Activated naive CD4-positive, alpha-beta T cell treated with anti-CD3 and anti-CD28 coated beads, Interleukin-2, amount 50 U/mL, for 24 hours (primary cell): ENCODE measurements around the gene TMEM184B.

Experiments used
- H3K27ac Mint-ChIP-seq: one replicate; pipeline ENCODE4 v1.8.0; 2021; ENCODE audit warnings: mild to moderate bottlenecking, mixed read lengths
- H3K27me3 Mint-ChIP-seq: one replicate; pipeline ENCODE4 v1.8.0; 2021; ENCODE audit warnings: mixed read lengths
- H3K36me3 Mint-ChIP-seq: one replicate; pipeline ENCODE4 v1.8.0; 2021; ENCODE audit warnings: mixed read lengths
- H3K4me1 Mint-ChIP-seq: one replicate; pipeline ENCODE4 v1.8.0; 2021; ENCODE audit warnings: mixed read lengths
- H3K4me3 Mint-ChIP-seq: one replicate; pipeline ENCODE4 v1.8.0; 2021; ENCODE audit warnings: mild to moderate bottlenecking, mixed read lengths
- H3K9me3 Mint-ChIP-seq: one replicate; pipeline ENCODE4 v1.8.0; 2021; ENCODE audit warnings: mixed read lengths

Gene TMEM184B

DNA sequence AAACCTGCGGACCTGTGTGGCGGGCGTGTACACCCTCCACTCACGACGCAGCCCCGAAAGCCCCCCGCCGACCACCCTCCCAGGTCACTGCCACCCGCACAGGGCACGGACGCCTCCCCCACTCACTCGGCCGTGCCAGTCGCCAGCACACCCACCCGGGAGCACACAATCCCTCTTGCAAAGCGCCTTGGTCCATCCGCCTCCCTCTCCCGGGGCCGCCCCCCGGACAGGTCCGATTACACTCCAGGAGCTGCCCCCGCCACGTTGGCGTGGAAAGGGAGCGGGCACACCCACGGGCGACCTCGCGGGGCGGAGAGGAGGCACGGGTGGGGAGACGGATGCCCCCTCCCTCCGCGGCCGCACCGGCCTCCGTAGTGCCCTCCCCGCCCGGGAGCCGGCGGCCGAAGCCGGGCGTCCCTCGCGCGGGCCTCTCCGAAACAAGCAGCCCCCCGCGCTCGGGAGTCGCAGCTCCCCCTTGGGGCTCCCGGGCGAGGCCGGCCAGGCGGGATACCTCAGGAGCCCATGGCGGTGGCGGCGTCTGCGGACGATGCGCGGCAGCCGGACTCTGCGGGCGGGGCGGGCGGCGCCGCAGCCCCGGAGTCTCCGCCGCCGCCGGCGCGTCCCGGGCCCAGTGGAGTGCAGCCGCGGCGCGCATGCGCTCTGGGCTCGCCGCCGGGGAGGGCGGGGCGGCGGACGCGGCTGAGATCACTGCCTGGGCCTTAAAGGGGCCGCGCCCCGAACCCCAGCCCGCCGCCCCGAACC, at the start of gene TMEM184B:
Gene TMEM184B (minus strand): TSS at position 638 of the 762 bp plus-strand sequence. CDS start 25,049 bp downstream, outside the sequence.
- peak within 1 kb of the TSS; percentile 95 for H3K4me3 Mint-ChIP-seq
- H3K9me3 Mint-ChIP-seq: no peaks in the 10 kb centered on the region
- no peaks in the 10 kb centered on the region for H3K27me3 Mint-ChIP-seq
- H3K36me3 Mint-ChIP-seq: no peaks in the 10 kb centered on the region
- H3K27ac Mint-ChIP-seq: peak within 1 kb of the TSS; percentile 95
- H3K4me1 Mint-ChIP-seq: peaks cover 43% of the 10 kb centered on the region

- Mint-ChIP-seq H3K27ac (no peak overlapping the region), H3K9me3 (no peaks in the 10 kb centered on the region), H3K4me1 (peaks cover 6% of the 10 kb centered on the region), H3K36me3 (no peaks in the 10 kb centered on the region), H3K27me3 (no peaks in the 10 kb centered on the region), H3K4me3 (no peak overlapping the region)
These were observed 48.0 kb upstream of the TMEM184B start for GRCh38 chr22:38320605-38321402.

DNA sequence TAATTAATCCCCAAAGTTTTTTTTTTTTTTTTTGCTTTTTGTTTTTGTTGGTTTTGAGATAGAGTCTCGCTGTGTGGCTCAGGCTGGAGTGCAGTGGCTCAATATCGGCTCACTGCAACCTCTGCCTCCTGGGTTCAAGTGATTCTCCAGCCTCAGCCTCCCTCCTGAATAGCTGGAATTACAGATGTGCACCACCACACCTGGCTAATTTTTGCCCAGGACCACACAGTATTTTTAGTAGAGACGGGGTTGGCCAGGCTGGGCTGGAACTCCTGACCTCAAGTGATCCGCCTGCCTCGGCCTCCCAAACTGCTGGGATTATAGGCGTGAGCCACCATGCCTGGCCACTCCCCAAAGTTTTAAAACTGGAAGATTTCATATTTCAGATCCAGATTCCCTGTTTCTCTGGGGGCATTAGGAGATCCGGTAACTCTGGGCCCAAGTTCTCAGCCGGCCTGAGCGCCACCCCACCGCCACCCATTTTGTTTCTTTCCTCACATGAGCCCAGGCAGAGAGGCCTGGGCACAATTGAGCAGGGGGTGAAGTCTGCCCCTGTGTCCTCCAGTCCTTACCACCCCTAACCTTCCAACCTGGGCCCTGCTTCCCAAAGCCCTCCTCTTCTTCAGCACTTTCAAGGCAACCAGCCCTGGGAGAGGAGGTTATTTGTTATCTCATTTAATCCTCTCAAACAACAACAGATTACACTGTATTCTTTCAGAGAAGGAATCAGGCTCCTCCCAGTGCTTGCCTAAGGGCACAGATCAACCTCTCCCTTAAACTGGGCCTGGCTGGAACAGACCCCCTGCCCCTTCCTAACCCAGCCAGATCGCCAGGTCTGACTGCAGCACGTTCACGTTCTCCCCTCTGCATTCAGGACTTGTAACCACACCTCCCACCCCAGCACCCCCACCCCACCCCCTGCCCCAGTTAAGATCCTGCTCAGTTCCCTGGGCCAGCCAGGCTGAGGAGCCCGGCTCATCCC, 46.3 kb upstream of the TMEM184B start:
- Mint-ChIP-seq H3K36me3 (no peaks in the 10 kb centered on the region), H3K4me1 (peaks cover 22% of the 10 kb centered on the region), H3K4me3 (peak overlapping the region; percentile 49), H3K9me3 (no peaks in the 10 kb centered on the region), H3K27me3 (no peaks in the 10 kb centered on the region), H3K27ac (no peak overlapping the region)

- no peaks in the 10 kb centered on the region for H3K36me3 Mint-ChIP-seq
- no peaks in the 10 kb centered on the region for H3K9me3 Mint-ChIP-seq
- peak overlapping the region; percentile 83 for H3K4me3 Mint-ChIP-seq
- H3K27me3 Mint-ChIP-seq: no peaks in the 10 kb centered on the region
- peaks cover 30% of the 10 kb centered on the region for H3K4me1 Mint-ChIP-seq
- H3K27ac Mint-ChIP-seq: peak overlapping the region; percentile 95
These were observed 45.3 kb upstream of the TMEM184B start for GRCh38 chr22:38317995-38318715.

DNA sequence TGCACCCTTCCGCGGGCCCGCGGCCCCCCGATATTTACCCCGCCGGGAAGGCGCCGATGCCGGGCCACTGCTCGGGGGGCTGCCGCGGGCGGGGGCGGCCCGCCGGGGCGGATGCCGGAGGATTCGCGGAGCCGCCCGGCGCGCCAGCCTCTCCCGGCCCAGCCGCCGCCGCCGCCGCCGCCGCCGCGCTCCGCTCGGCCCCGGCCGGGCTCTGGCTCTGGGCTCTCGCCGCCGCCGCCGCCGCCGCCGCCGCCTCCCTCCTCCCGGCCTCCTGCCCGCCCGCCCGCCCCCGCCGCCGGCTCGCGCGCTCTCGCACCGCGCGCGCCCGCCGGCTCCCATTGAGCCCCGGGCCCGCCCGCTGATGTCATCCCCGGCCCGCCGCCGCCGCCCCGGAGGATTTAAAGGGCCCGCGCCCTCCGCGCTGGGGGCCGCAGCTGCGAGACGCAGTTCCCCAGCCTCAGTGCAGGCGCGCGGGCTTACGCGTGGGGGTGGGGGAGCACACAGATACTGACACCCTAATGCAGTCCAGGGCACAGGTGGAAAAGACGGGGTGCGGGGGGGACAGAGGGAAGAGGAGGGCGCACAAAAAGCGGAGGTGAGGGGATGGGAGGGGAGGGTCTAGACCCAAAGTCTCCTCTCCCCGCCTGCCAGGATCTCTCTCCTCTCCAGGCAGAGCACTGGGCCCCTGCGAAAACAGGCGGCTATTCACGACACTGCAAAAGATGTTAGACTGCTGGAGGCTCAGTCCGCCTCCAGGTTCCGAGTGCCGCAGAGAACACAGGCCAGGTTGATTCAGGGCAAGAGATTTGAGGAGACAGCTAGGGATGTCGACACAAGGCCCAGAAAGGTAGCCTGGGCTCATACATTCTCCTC, 44.5 kb upstream of the TMEM184B start, which contains the start of gene CSNK1E:
Gene CSNK1E (minus strand): TSS at position 312 of the 873 bp plus-strand sequence. CDS start 3,276 bp downstream, outside the sequence.
- H3K27me3 Mint-ChIP-seq: no peaks in the 10 kb centered on the region
- peaks cover 35% of the 10 kb centered on the region for H3K4me1 Mint-ChIP-seq
- peak within 1 kb of the TSS; percentile 95 for H3K27ac Mint-ChIP-seq
- H3K9me3 Mint-ChIP-seq: no peaks in the 10 kb centered on the region
- H3K4me3 Mint-ChIP-seq: peak within 1 kb of the TSS; percentile 92
- no peaks in the 10 kb centered on the region for H3K36me3 Mint-ChIP-seq

DNA sequence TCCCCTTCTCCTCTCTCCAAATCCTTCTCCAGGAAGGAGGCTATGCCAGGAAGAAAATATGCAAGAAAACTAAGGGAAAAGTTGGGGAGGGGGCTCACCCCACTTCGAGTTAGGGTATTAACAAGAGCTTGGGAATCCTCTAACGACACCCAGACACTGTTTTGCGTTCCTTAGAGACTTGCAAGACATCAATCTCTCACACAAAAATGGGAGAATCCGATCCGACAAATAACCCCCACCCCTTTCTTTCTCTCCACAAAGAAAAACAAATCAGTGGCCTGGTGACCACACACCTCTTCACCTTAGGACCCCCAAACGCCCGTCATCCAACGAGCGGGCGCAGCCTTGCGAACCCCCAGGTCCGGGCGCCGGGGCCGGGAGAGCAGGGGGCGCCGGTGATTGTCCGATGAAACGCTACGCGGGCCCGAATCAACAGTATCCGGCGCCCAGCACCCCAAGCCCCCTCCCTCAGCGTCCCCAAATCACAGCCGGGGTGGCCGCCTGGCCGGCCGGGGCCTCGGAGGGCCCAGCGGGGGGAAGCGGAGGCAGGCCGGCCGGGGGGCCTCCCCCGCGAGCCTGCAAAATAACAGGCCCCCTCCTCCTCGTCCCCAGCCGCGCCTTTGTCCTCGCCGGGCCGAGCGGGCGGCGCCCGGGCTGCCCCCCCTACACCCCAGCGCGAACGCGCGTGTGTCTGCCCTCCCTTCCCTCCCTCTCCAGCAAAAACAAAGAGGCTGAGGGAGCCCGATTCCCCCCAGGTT, 43.7 kb upstream of the TMEM184B start:
- Mint-ChIP-seq H3K4me3 (peak overlapping the region; percentile 92), H3K9me3 (no peaks in the 10 kb centered on the region), H3K36me3 (no peaks in the 10 kb centered on the region), H3K4me1 (peaks cover 41% of the 10 kb centered on the region), H3K27me3 (no peaks in the 10 kb centered on the region), H3K27ac (peak overlapping the region; percentile 86)

DNA sequence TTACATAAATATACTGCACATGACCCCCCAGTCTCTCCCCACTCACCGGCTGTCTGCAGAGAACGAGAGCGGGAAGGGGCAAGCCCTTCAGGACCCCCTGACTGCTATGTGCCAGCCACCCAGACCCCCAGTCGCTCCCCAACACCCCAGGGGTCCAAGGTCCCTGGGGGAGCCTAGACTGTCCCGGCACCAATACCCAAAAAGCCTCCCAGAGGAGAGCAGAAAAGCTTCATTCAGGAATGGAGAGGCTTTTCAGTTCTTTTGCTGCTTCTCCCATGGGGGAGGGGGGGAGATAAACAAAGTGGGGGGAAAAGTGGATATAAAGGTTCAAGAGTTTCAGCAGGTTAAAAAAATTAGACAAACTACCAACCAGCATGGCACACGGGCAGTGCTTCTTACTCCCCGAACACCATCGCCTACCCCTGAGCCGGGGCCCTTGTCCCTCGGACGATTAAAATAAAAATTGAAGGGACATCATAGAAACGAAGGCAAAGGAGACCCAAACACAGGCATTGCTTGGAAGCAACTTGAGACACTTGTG, 43.1 kb upstream of the TMEM184B start:
- H3K36me3 Mint-ChIP-seq: no peaks in the 10 kb centered on the region
- no peaks in the 10 kb centered on the region for H3K9me3 Mint-ChIP-seq
- H3K27ac Mint-ChIP-seq: peak overlapping the region; percentile 86
- no peaks in the 10 kb centered on the region for H3K27me3 Mint-ChIP-seq
- H3K4me1 Mint-ChIP-seq: peaks cover 47% of the 10 kb centered on the region
- peak overlapping the region; percentile 92 for H3K4me3 Mint-ChIP-seq

DNA sequence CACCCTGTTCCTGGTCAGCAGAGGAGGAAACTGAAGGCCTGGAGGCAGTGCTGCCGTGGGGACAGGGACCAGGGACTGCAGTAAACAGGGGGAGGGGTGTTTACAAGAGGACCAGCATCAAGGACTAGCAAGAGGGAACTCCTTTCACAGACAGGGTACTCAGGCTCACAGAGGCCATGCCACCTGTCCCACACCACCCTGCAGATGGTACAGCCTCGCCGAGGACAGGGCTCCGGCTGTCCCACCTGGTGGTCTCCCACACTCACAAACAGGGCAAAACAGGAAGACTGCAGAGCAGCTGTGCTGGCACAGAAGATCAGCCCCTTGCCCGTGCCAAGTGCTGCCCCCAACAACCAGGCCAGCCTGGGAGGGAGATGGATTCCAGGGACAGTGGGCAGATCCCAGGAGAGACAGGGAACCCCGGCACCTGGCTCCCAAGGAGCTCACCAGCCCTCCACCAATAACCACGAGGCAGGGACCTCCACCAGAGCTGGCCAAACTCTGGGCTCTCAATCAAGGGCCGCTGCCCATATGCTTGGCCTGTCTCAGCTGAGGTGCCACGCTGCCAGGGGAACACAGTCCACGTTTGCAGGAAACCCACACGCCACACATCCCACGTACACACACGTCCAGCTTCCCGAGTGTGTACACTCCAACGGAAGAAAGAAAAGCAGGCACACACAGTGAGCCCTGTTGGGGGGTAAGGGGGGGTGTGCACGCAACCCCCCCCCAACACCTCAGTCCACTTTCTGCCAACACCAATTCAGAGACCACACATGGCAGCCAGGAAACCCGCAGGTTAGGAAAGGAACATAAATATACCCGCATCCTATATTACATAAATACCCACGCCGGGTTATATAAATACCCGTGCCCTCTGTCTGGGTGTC, 42.4 kb upstream of the TMEM184B start:
- Mint-ChIP-seq H3K4me3 (peak overlapping the region; percentile 92), H3K27ac (peak overlapping the region; percentile 91), H3K36me3 (no peaks in the 10 kb centered on the region), H3K4me1 (peaks cover 51% of the 10 kb centered on the region), H3K27me3 (no peaks in the 10 kb centered on the region), H3K9me3 (no peaks in the 10 kb centered on the region)

- Mint-ChIP-seq H3K36me3 (no peaks in the 10 kb centered on the region), H3K27ac (peak overlapping the region; percentile 46), H3K27me3 (no peaks in the 10 kb centered on the region), H3K4me3 (peak overlapping the region; percentile 92), H3K4me1 (peaks cover 51% of the 10 kb centered on the region), H3K9me3 (no peaks in the 10 kb centered on the region)
These were observed 41.5 kb upstream of the TMEM184B start for GRCh38 chr22:38314051-38314932.

- no peaks in the 10 kb centered on the region for H3K36me3 Mint-ChIP-seq
- H3K4me1 Mint-ChIP-seq: peaks cover 52% of the 10 kb centered on the region
- peak overlapping the region; percentile 59 for H3K27ac Mint-ChIP-seq
- H3K9me3 Mint-ChIP-seq: no peaks in the 10 kb centered on the region
- peak overlapping the region; percentile 11 for H3K4me3 Mint-ChIP-seq
- H3K27me3 Mint-ChIP-seq: no peaks in the 10 kb centered on the region
These were observed 40.7 kb upstream of the TMEM184B start for GRCh38 chr22:38313384-38313955.

GRCh38 chr22:38312261-38312800, 39.5 kb upstream of the TMEM184B start:
- Mint-ChIP-seq H3K36me3 (no peaks in the 10 kb centered on the region), H3K4me3 (no peak overlapping the region), H3K27ac (no peak overlapping the region), H3K9me3 (no peaks in the 10 kb centered on the region), H3K27me3 (no peaks in the 10 kb centered on the region), H3K4me1 (peaks cover 54% of the 10 kb centered on the region)
